ENCODE results near the gene C11orf65.
"Not testable (repeated sequence)": the region's sequence is repeated elsewhere in the genome, so short reads cannot be mapped to it uniquely, and the experiment has no call there.

The C11orf65 gene

DNA sequence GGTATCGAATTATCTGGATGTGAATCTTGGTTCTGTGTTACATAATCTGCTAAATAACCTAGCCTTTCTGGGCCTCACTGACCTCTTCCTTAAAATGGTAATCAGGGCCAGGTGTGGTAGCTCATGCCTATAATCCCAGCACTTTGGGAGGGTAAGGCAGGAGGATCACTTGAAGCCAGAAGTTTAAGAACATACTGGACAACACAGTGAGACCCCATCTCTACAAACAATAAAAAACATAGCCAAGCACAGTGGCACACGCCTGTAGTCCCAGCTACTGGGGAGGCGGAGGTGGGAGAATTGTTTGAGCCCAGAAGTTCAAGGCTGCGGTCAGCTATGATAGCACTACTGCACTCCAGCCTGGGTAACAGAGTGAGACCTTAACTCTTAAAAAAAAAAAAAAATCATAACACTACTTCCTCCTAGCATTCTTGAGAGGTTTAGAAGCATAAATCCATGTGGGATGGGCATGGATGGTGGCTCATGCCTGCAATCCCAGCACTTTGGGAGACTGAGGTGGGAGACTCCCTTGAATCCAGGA, 72.5 kb downstream of the C11orf65 start:
- TF ChIP-seq, protein P1, sequence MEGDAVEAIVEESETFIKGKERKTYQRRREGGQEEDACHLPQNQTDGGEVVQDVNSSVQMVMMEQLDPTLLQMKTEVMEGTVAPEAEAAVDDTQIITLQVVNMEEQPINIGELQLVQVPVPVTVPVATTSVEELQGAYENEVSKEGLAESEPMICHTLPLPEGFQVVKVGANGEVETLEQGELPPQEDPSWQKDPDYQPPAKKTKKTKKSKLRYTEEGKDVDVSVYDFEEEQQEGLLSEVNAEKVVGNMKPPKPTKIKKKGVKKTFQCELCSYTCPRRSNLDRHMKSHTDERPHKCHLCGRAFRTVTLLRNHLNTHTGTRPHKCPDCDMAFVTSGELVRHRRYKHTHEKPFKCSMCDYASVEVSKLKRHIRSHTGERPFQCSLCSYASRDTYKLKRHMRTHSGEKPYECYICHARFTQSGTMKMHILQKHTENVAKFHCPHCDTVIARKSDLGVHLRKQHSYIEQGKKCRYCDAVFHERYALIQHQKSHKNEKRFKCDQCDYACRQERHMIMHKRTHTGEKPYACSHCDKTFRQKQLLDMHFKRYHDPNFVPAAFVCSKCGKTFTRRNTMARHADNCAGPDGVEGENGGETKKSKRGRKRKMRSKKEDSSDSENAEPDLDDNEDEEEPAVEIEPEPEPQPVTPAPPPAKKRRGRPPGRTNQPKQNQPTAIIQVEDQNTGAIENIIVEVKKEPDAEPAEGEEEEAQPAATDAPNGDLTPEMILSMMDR (IDR thresholded peaks at IDR 0.05; ENCODE audit: low read depth, low read length): no peak

DNA sequence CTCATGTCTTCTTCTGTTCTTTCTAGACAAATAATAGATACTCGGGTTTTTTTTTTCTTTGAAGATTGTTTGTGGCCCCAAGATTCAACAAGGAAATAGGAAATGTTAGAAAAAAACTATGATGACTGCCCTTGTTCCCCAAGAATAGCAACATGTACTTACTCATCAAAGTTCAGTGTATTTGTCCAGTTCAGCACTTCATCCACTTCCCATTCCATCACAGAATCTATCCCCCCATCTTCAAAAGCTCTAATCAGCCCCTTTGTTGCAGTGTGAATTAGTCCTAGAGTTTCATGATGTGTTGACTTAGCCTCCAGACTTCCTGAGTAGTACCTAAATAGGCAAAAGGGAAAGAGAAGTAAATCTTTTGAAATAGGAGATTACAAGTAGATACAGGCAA, 74.3 kb downstream of the C11orf65 start:
- TF ChIP-seq, protein P1 (IDR thresholded peaks at IDR 0.05; ENCODE audit: low read depth, low read length): no peak
- no peak overlapping the region for H3K4me3 ChIP-seq (ENCODE audit: low read depth, low read length)

More for the DNA sequence above, 72.5 kb downstream of the C11orf65 start:
- no peak overlapping the region for H3K4me3 ChIP-seq (ENCODE audit: low read depth, low read length)

DNA sequence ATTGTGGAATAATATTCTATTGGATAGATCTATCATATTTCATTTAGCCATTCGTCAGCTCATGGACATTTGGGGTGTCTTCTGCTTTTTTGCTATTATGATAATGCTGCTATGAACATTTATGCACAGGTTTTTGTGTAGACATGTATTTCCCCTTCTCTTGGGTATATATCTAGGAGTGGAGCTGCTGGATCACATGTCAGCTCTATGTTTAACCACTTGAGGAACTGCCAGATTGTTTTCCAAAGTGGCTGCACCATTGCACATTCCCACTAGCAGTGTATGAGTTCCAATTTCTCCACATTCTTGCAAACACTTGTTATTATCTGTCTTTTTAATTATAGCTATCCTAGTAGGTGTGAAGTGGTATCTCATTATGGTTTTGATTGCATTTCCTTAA, 75.0 kb downstream of the C11orf65 start:
- TF ChIP-seq, protein P1 (IDR thresholded peaks at IDR 0.05; ENCODE audit: low read depth, low read length): no peak
- no peak overlapping the region for H3K4me3 ChIP-seq (ENCODE audit: low read depth, low read length)

DNA sequence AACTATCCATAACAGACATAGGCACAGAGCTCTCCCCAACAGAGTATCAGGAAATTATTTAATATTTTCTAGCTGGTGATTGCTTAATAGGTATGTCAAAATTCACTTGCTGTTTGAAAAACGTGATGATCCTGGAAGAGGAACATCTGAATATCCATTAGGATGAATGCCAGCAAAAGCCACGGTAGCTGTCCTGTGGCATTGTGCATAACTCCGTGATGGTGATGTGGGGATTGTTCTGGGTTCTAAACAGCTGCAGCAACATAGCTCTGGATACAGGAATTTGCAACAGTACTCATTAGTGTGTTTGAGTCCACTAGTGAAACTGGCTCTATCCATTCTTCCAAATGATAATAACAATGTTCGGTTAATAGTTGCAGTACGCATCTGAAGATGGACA, 78.8 kb downstream of the C11orf65 start:
- no peak overlapping the region for H3K4me3 ChIP-seq (ENCODE audit: low read depth, low read length)
- TF ChIP-seq, protein P1 (IDR thresholded peaks at IDR 0.05; ENCODE audit: low read depth, low read length): no peak

DNA sequence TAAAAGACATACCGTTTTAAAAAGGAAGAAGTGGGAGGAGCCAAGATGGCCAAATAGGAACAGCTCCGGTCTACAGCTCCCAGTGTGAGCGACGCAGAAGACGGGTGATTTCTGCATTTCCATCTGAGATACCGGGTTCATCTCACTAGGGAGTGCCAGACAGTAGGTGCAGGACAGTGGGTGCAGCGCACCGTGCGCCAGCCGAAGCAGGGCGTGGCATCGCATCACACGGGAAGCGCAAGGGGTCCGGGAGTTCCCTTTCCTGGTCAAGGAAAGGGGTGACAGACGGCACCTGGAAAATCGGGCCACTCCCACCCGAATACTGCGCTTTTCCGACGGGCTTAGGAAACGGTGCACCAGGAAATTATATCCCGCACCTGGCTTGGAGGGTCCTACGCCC, 93.8 kb downstream of the C11orf65 start:
- H3K4me3 ChIP-seq (ENCODE audit: low read depth, low read length): not testable (repeated sequence)

DNA sequence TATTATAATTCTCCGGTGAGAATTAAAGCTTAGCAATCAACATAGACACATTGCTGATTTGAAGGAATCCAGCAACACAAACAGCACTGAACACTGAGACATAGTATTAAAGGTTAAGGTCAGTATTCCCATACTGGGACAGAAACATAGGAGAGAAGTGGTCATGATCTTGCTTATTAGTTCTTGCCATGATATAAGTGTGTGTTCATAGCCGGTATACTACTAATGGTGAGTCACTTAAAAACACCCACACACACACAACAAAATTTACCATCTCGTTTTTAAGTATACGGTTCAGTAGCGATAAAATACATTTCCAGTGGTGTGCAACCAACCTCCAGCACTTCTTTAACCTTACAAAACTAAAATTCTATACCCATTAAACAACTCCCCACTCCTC, 96.3 kb downstream of the C11orf65 start:
- TF ChIP-seq, protein P1 (IDR thresholded peaks at IDR 0.05; ENCODE audit: low read depth, low read length): no peak
- H3K4me3 ChIP-seq (ENCODE audit: low read depth, low read length): no peak overlapping the region

DNA sequence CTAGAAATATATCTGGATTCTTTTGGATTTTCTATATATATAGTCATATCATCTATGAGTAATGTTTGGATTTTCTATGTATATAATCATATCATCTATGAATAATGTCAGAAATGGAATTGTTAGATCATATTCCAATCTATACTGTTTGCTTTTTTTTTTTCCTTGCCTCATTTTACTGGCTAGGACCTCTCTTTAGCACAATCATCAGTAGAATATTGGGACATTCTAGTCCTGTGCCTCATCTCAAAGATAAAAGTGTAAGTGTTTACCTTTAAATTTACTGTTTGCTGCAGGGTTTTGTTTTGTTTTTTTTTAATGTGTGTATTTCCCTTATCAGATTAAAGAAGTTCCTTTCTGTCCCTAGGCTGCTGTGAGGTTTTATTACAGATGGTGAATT, 97.0 kb downstream of the C11orf65 start:
- TF ChIP-seq, protein P1 (IDR thresholded peaks at IDR 0.05; ENCODE audit: low read depth, low read length): no peak
- H3K4me3 ChIP-seq (ENCODE audit: low read depth, low read length): no peak overlapping the region

DNA sequence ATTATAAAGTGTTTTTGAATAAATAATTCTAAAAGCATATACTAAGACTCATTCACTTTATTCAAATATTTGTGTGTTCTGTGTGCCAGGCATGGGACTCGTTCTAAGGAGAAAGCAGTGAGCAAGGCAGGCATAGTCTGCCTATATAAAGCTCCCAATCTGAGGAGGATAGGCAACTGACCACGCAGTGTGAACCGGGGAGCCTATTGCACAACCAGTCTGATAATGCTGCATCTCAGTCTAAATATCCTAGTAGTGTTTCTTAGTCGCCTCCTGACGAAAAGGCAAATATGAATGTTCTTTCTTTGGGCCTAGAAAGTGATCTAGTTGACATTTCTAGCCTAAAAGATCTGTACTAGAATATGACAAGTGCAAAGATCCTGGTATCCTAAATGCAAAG, 98.3 kb downstream of the C11orf65 start:
- TF ChIP-seq, protein P1 (IDR thresholded peaks at IDR 0.05; ENCODE audit: low read depth, low read length): no peak

More for the DNA sequence above, 98.3 kb downstream of the C11orf65 start:
- no peak overlapping the region for H3K4me3 ChIP-seq (ENCODE audit: low read depth, low read length)
